GM12801 (cell line): ENCODE data around the gene GLI3.

Source experiments
- TF ChIP-seq, protein P1 (sequence below): IDR thresholded peaks from one replicate; pipeline ENCODE4 v1.5.1; 2011; ENCODE audit warnings: control low read depth; ENCODE audit not compliant: insufficient read length; ENCODE audit errors: extremely low read depth

GLI3 gene

DNA sequence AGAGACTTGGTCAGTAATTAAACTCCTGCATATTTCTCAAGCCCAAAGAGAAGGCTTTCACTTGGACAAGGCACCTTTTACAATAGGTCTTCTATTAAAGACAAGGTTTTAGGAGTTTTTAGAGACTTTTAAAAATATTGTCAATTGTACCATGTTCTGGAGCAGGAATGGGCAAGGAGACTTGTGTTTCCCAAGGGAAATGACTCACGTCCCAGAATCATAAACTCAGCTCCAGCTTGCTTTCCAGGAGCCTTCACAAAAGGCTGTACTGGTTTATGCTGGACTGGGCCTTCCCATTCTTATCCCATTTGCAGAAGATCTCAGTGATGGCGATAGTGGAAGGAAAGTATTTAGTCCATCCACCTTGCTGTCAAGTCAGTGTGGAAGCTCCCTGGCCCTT, 7.8 kb upstream of the GLI3 start:
- TF ChIP-seq, protein P1, sequence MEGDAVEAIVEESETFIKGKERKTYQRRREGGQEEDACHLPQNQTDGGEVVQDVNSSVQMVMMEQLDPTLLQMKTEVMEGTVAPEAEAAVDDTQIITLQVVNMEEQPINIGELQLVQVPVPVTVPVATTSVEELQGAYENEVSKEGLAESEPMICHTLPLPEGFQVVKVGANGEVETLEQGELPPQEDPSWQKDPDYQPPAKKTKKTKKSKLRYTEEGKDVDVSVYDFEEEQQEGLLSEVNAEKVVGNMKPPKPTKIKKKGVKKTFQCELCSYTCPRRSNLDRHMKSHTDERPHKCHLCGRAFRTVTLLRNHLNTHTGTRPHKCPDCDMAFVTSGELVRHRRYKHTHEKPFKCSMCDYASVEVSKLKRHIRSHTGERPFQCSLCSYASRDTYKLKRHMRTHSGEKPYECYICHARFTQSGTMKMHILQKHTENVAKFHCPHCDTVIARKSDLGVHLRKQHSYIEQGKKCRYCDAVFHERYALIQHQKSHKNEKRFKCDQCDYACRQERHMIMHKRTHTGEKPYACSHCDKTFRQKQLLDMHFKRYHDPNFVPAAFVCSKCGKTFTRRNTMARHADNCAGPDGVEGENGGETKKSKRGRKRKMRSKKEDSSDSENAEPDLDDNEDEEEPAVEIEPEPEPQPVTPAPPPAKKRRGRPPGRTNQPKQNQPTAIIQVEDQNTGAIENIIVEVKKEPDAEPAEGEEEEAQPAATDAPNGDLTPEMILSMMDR = no peak

DNA sequence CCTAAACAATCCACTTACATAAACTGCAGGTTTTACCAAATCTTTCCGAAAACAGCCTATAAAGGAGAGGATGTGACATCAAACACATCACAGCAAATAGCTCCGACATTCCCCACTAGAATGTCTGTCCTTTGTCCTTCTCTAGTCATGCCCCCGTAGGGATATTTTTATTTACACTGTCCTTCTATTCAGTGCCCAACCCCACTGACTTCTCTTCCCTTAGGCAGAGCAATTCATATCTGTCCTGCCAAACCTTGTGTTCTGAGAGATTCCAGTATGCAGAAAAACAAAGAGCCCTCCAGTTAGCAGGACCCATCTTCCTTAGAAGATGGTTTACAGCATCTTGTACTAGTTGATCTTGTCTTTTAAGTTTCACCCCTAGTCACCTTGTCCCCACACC, 5.4 kb upstream of the GLI3 start:
- TF ChIP-seq, protein P1 = no peak

DNA sequence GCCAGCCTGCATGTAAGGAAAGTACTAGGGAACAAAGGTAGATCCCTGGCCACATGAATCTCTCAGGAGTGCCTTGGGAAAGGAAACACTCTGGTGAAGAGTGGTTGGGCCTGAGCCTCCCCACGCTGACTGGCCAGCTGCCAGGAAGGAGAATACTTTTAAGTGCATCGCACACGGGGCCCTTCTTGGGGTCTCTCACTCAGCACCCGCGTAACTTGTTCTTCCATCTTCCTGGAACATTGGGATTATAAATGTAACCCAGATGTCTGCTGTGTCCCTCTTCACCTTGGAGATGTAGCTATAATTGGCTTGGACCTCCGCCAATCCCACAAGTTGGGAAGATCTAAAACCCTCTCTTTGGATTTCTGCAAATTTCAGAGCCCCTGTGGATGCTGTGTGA, 4.4 kb upstream of the GLI3 start:
- TF ChIP-seq, protein P1 = no peak

DNA sequence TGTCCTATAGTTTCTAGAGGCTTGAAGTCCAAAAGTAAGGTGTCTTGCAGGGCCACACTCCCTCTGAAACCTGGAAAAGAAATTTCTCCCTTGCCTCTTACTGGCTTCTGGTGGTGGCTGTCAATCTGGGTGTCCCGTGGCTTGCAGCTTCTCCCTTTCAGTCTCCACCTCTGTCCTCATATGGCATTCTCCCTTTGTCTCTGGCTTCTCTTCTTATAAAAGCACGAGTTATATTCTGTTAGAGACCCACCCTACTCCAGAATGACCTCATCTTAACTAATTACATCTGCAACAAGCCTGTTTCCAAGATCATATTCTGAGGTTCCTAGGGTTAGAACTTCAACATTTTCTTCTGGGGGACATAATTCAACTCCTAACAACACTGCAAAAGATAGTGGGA, 3.4 kb upstream of the GLI3 start:
- TF ChIP-seq, protein P1 = no peak

DNA sequence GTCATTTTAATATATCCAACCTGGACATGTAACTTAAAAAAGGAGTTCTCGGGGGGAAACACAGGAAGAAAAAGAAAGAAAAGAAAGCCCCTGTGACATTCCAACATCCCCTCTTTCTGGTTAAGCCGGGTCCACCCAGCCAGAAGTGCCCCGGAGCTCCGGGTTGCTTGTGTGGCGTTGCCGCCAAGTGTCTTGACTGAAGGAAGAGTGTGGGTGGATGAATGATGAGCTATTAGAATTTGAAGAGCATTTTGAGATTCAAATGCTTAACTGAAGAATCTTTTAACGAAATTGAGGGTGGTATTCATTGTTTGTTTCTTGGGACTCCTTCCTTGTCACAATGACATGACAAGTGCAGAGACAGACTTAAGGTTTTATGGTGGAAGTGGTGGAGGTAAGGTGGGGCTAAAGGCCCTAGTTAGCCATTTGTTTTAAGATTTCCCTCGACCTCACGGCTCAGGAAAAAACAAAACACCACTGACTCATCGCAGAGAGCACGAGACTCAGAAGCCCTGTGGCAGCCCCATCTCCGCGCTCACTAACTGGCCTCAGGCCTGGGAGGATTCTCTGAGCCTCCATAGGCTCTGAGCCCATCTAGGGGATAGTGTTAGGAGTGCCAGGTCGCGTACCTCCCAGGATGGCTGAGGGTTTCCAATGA, 1.8 kb upstream of the GLI3 start:
- TF ChIP-seq, protein P1 = no peak

DNA sequence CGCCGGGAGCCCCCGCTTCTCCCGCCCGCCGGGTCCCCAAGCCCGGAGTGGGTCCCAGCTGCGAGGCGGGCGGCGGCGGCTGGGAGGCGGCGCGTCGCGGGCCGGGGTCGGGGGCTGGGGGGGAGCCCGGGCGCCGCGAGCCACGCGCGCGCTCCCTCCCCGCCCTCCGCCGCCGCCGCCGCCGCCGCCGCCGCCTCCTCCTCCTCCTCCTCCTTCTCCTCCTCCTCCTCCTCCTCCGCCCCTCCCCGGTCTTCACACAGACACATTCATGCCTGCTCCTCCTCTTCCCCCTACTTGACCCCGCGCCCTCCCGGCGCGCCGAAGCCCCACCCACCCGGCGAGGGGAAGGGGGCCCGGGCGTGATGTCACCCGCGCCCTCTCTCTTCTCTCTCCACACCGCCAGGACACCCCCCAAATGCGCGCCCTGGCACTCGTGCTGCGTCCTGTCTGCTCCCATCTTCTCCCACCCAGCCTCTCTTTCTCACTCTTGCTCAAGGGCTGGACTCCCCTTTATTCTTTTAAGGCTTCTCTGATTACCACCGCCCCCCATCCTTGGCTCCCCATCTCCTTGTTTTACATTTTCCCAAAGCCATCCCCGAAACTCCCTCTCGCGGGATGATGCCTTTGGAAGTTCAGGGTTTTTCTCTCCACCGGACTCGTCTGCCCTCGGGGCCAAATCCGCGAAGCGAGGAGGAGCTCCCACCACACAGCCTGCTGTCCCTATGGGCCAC, 967 bp upstream of the GLI3 start:
- TF ChIP-seq, protein P1 = no peak

DNA sequence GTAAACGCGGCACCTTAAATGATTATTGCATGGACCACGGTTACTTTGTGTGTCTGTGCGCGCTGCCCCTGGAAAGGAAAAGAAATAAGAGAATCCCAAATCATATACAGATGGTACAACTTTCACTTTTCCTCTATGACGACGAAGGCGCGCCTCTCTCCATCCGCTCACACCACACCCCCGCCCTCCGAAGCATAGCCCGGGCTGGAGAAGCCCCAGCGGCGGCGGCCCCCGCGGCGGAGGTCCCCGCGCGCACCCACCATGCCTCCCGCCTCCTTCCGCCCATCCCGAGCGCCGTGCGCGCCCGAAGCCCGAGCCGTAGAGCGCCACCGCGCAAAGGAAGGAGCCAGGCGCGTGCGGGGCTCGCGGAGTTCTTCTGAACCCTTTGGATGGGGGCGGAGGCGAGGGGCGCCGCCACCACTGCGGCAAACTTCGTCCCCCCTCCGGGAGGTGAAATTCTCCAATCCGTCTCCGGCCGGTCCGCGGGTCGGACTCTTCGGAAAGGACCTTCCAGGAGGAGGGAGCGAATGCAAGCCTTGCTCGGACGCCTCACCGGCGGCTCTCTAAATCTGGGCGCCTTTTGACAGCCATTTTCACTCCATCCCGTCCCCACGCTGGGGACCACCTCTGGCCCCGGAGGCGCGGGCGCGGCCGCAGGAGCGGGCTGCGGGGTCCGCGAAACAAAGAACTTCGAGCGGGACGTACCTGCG, 588 bp downstream of the GLI3 start:
- TF ChIP-seq, protein P1 = no peak
